GM19099 (cell line): ENCODE results near the gene NOTCH1.

Experiments used
- POLR2A ChIP-seq: IDR thresholded peaks from 3 replicates; pipeline ENCODE4 v1.6.1; 2011; ENCODE audit warnings: low read depth; ENCODE audit not compliant: insufficient read length; ENCODE audit errors: extremely low read depth

The NOTCH1 gene

GRCh38 chr9:136451221-136451877, 94.5 kb downstream of the NOTCH1 start:
- TF ChIP-seq POLR2A = no peak

GRCh38 chr9:136448655-136449054, 97.2 kb downstream of the NOTCH1 start:
- no peak for TF ChIP-seq POLR2A

- no peak for TF ChIP-seq POLR2A
Measured at GRCh38 chr9:136447173-136447778, 98.6 kb downstream of the NOTCH1 start.

GRCh38 chr9:136445799-136446198, 100.0 kb downstream of the NOTCH1 start:
- TF ChIP-seq POLR2A = no peak
